Lower leg skin (tissue), 3 donors: ENCODE measurements around the gene FNDC3B.

Experiments
- CTCF ChIP-seq, 3 donors: fragments of 450-650 bp; IDR thresholded peaks; one replicate each; pipeline ENCODE4 v1.5.1; 2016; ENCODE audit warnings: antibody characterized with exemption in 3 of 3, mild to moderate bottlenecking in 3 of 3, moderate library complexity in 2 of 3
- POLR2A ChIP-seq, 2 donors: fragments of 450-650 bp; IDR thresholded peaks; one replicate each; pipeline ENCODE4 v1.6.1; 2016 to 2017; ENCODE audit warnings: antibody characterized with exemption in 2 of 2, mild to moderate bottlenecking in 1 of 2, moderate library complexity in 1 of 2

GRCh38 chr3:172357850-172358754 lies 318.7 kb downstream of the FNDC3B start:
- TF ChIP-seq CTCF (IDR thresholded peaks at IDR 0.05) (no peak), POLR2A (IDR thresholded peaks at IDR 0.05) (no peak)
